WTC11 (cell line): ENCODE data around the gene G0S2.

Source experiments
- NR1H2 ChIP-seq: sonication (generic); formaldehyde crosslinking; IDR thresholded peaks from 2 replicates; pipeline ENCODE4 v1.9.0; 2021; ENCODE audit warnings: mild to moderate bottlenecking, moderate library complexity, missing genetic modification reagents
- RELA ChIP-seq: sonication (generic); formaldehyde crosslinking; IDR thresholded peaks from 2 replicates; pipeline ENCODE4 v1.8.1; 2022; ENCODE audit warnings: missing genetic modification reagents, mild to moderate bottlenecking, borderline replicate concordance
- ZNF317 ChIP-seq: sonication (generic); formaldehyde crosslinking; IDR thresholded peaks from 2 replicates; pipeline ENCODE4 v1.8.1; 2023; ENCODE audit warnings: low read depth, mild to moderate bottlenecking, moderate library complexity, missing genetic modification reagents, borderline replicate concordance
- TF ChIP-seq, protein P1 (sequence below): fragments of 200-600 bp; IDR thresholded peaks from 2 replicates; pipeline ENCODE4 v1.8.0; 2022; ENCODE audit warnings: antibody characterized with exemption

DNA sequence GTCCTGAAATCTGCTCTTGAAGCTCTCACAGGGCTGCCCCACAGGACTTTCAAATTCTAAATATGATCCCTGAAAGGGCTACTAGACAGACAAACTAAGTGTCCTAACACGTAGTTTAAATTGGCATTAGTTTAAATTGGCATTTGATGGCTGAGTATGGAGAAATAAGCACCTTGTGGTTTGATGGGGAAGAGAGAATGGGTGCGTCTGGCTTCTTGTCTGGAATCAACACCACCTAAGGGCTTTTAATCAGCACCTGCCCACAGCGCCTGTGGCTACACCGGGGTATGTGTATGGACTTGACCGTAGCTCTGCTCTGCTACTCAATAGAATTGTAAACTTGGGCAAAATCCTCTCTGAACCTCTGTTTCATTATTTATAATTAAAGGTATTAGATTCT is 17.3 kb upstream of the G0S2 start:
- TF ChIP-seq NR1H2 (CRISPR knock-in tag) (no peak), ZNF317 (no peak), RELA (CRISPR knock-in tag) (no peak)
- TF ChIP-seq, protein P1, sequence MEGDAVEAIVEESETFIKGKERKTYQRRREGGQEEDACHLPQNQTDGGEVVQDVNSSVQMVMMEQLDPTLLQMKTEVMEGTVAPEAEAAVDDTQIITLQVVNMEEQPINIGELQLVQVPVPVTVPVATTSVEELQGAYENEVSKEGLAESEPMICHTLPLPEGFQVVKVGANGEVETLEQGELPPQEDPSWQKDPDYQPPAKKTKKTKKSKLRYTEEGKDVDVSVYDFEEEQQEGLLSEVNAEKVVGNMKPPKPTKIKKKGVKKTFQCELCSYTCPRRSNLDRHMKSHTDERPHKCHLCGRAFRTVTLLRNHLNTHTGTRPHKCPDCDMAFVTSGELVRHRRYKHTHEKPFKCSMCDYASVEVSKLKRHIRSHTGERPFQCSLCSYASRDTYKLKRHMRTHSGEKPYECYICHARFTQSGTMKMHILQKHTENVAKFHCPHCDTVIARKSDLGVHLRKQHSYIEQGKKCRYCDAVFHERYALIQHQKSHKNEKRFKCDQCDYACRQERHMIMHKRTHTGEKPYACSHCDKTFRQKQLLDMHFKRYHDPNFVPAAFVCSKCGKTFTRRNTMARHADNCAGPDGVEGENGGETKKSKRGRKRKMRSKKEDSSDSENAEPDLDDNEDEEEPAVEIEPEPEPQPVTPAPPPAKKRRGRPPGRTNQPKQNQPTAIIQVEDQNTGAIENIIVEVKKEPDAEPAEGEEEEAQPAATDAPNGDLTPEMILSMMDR: no peak
